Measurements from ENCODE around the gene CHERP.

The CHERP gene

DNA sequence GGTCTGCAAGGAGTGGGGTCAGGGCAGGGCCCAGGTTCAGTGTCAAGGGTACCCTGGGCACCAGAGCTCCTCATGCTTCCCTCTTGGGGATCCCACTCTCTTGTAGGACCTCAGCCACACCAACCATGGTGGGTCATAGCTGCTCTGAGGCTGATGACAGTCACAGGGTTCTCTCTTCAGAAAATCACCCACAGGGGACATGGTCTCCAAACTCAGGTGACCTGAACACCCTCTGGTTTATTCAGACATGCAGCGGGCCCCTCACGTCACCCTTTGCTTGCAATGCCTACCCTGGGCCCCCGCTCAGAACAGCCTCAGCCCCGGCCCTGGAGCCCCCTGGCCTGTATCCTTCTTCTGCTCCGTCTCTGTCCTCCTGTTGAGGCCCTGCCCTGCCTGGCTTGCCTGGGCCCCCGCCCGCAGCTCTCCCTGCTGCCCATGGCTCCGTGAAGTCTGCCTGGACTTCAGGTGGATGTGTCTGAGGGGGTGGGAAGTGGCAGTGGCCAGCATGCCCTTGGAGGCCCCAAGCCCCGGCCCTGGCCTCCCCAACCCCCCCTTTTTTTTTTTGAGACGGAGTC lies 20.4 kb downstream of the CHERP start:
- Histone ChIP-seq H3K9ac (no peak overlapping the region), H3K27ac (no peak overlapping the region), H4K20me1 (peaks cover 0 to 100% (median 99%) of the 10 kb centered on the region in 11 experiments; a peak in 20 of 22 replicates), H3K36me3 (peaks cover 97 to 100% (median 100%) of the 10 kb centered on the region in 11 experiments), H3K9me3 (replicated peaks in 1 of 11) (no peaks in the 10 kb centered on the region), H3K27me3 (no peaks in the 10 kb centered on the region), H3K4me2 (no peak overlapping the region), H3K4me3 (no peak overlapping the region), H3K4me1 (no peaks in the 10 kb centered on the region)
- TF ChIP-seq Cebpa-rat (IDR thresholded peaks at IDR 0.05) = no peak

DNA sequence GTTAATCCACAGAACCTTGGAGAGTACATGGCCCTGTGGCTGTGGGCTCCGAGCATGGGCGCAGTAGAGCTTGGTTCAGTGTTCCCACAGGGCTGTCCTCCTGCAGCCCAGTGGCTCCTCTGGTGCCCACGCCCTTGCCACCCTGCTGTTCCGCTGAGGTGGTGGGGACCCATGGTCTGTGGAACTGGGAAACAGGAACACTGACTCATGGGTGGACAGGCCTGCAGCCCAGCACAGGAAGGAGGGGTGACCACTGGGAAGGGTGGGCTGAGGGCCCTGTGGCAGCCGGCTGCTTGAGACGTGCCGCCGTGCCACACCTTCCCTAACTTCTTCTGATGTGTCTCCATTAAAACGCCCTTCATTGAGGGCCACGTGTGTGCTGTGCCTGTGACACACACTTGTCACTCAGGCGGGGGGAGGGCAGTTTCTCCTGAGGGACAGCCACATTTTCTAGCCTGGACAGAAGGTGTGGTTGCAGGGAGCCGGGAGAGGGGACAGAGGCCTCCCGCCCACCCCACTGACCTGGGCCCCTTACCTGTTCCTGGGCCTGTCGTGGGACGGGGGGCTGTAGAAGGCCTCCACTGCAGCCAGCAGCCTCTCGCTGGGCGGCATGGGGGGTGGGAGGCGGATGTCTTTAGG lies 21.1 kb downstream of the CHERP start:
- Histone ChIP-seq H3K27ac (no peak overlapping the region), H3K4me3 (no peak overlapping the region), H3K9me3 (replicated peaks in 1 of 11) (no peaks in the 10 kb centered on the region), H3K27me3 (no peaks in the 10 kb centered on the region), H3K4me2 (no peak overlapping the region), H3K4me1 (no peaks in the 10 kb centered on the region), H3K36me3 (peaks cover 95 to 100% (median 100%) of the 10 kb centered on the region in 11 experiments), H3K9ac (no peak overlapping the region), H4K20me1 (peaks cover 0 to 100% (median 98%) of the 10 kb centered on the region in 11 experiments; a peak in 20 of 22 replicates)
- no peak for TF ChIP-seq Cebpa-rat (IDR thresholded peaks at IDR 0.05)

DNA sequence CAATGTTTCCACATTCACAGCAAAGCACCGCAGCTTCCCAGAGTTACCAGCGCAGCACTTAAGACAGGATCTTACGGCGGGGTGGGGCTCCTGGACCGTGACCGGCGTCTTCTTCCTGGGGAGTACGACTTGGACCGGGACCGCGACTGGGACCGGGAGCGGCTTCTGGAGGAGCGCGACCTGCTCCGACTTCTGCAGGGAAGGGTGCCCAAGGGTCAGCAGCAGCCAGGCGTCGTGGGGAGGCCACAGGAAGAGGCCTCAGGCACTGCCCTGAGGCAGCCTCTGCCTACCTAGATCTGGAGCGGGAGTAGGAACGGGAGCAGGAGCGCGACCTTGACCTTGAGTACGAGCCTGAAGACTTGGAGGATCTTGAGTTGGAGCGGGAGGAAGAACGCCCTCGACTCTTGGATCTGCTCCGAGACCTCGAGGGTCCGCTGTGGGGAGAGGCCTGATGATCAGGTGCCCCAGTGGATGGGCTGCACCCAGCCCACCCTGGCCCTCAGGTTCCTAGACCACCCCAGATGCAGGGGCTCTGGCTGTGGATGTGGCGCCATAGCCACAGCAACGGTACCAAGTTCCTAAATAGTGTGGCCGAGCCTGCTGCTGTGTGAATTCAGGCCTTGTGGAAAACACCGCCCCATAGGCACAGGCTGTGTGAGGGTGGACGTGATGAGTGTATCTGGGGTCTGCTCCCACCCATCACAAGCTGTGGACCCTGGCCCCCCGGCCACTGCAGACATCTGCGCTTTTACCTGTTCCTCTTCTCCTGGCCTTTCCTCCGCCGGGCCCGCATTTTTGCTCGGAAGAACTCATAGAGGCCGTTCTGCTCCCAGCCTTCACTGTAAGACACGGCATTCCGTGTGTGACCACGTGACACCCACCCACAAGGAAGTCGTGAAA lies 21.9 kb downstream of the CHERP start:
- Histone ChIP-seq H3K4me2 (no peak overlapping the region), H3K27me3 (no peaks in the 10 kb centered on the region), H3K36me3 (peaks cover 87 to 100% (median 93%) of the 10 kb centered on the region in 11 experiments), H4K20me1 (peaks cover 0 to 100% (median 95%) of the 10 kb centered on the region in 11 experiments; a peak in 20 of 22 replicates), H3K9me3 (replicated peaks in 1 of 11) (no peaks in the 10 kb centered on the region), H3K4me3 (no peak overlapping the region), H3K4me1 (no peaks in the 10 kb centered on the region), H3K9ac (no peak overlapping the region), H3K27ac (no peak overlapping the region)
- no peak for TF ChIP-seq Cebpa-rat (IDR thresholded peaks at IDR 0.05)

DNA sequence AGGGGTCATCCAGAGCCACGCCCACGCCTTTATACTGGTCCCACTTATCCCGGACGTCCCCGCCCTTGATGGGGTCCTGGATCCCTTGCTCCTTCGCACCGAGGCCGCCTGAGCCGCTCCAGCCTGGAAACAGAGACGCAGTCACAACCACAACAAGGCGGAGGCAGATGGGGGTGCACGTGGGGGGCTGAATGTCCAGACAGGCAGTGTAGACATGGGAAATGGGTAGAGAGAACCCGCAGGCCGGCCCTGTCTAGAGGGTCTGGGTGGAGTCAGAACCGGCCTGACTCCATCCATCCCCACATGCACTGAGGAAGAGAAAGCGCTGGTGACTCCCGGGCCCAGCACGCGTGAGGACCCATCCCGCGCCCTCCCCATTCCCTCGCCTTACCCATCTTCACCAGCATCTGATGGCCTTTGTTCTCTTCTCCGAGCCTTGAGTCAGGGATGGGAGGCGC lies 23.0 kb downstream of the CHERP start:
- Histone ChIP-seq H3K9ac (no peak overlapping the region), H3K4me1 (peaks cover 0 to 6% (median 0%) of the 10 kb centered on the region in 10 experiments; a peak in 1 of 20 replicates), H3K27me3 (no peaks in the 10 kb centered on the region), H4K20me1 (peaks cover 0 to 100% (median 85%) of the 10 kb centered on the region in 11 experiments; a peak in 20 of 22 replicates), H3K9me3 (replicated peaks in 1 of 11) (no peaks in the 10 kb centered on the region), H3K27ac (no peak overlapping the region), H3K4me2 (no peak overlapping the region), H3K36me3 (peaks cover 76 to 100% (median 88%) of the 10 kb centered on the region in 11 experiments), H3K4me3 (no peak overlapping the region)
- no peak for TF ChIP-seq Cebpa-rat (IDR thresholded peaks at IDR 0.05)

DNA sequence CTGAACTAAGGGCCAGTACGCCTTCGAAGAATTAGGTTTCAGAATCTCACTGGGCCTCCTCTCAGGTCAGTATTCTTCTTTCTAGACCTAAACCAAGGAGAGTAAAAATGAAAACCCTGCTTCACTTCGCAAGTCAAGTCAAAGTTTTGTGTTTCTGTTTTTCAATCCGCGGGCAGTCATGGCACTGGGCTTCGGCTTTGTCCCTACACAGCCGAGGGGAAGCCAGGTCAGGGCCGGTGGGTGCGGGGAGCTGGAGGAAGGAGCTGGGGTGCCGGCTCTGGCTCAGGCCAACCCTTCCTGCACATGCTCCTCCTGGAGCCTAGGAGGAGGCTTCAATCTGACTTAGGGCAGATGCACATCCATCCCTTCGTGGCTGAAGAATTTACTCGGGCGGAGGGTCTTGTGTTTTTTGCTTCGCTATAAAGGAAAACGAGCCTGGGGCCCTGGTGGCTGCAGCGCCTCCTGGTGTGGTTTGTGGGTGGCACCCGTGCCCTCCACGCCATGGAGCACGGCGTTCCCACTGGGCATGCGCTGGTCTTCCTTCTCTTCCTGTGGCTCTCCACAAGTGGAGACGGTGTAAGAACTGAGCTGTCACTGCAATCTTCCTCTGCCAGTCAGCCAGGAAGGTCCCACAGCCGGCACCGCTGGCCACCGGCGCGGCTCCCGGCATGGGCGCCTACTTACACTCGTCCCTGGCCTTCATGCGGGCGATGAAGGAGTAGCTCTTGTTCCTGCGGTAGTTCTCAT lies 23.6 kb downstream of the CHERP start:
- no peak for TF ChIP-seq Cebpa-rat (IDR thresholded peaks at IDR 0.05)
- Histone ChIP-seq H3K27ac (no peak overlapping the region), H3K4me2 (no peak overlapping the region), H3K4me1 (peaks cover 0 to 6% (median 0%) of the 10 kb centered on the region in 10 experiments; a peak in 1 of 20 replicates), H3K9ac (no peak overlapping the region), H3K4me3 (no peak overlapping the region), H3K36me3 (peaks cover 70 to 94% (median 82%) of the 10 kb centered on the region in 11 experiments), H3K9me3 (replicated peaks in 1 of 11) (no peaks in the 10 kb centered on the region), H4K20me1 (peaks cover 0 to 97% (median 80%) of the 10 kb centered on the region in 11 experiments; a peak in 20 of 22 replicates), H3K27me3 (no peaks in the 10 kb centered on the region)

DNA sequence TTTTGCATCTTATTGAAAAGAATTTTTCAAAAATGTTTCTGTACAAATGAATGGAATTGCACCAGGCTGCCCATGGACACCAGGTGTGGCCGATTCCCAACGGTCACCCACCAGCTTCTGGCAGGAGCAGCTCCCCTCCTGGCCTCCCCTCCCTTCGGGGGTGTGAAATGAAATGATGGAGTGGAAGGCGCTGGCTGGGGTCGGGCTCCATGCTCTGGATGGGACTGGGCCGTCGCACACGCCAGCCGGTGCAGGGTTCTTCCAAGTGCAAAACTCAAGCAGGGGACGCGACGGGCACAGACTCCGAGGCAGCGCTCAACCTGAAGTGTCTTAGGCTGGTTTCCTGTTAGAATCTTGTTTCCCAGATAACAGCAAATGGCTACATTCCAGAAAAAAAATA lies 24.2 kb downstream of the CHERP start:
- Histone ChIP-seq H3K4me3 (no peak overlapping the region), H3K36me3 (peaks cover 65 to 90% (median 77%) of the 10 kb centered on the region in 11 experiments), H3K9me3 (replicated peaks in 1 of 11) (no peaks in the 10 kb centered on the region), H3K27ac (no peak overlapping the region), H3K4me2 (no peak overlapping the region), H3K9ac (no peak overlapping the region), H3K27me3 (no peaks in the 10 kb centered on the region), H4K20me1 (peaks cover 0 to 91% (median 74%) of the 10 kb centered on the region in 11 experiments; a peak in 20 of 22 replicates), H3K4me1 (peaks cover 0 to 6% (median 0%) of the 10 kb centered on the region in 10 experiments; a peak in 1 of 20 replicates)
- TF ChIP-seq Cebpa-rat (IDR thresholded peaks at IDR 0.05) = no peak

DNA sequence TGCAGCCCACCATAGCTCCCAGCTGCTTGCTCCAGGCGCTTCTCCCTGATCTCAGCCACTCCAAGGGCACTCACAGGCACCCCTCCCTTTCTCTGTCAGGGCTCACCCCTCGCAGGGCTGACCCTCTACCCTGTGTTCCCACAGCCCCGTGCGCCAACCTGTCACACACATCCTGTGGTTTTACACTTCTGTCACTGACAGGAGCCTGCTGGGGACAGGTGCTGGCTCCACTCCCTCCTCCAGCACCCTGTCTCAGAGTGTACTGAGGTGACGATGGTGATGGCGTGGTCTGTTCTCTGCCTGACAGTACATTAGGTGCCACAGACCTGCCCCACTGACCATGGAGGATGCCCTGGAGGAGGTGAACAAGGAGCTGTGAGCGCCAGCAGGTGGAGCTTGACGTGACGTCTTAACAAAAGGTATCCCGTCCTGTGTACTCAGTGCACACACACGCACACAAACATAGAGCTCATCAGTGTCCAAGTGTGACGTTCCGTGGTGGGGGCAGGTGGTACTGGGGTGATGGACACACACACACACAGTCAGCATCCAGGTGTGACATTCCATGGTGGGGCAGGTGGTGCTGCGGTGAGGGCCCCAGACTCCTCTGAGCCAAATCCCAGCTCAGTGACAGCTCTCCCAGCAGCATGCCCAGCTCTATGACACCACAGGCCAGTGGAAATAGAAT lies 25.2 kb downstream of the CHERP start:
- H3K27me3 ChIP-seq = no peaks in the 10 kb centered on the region
- peaks cover 60 to 90% (median 72%) of the 10 kb centered on the region in 11 experiments for H3K36me3 ChIP-seq
- no peak overlapping the region; a peak in 1 of 22 replicates for H3K9ac ChIP-seq
- H3K27ac ChIP-seq = no peak overlapping the region
- no peaks in the 10 kb centered on the region for H3K9me3 ChIP-seq (replicated peaks in 1 of 11)
- no peak overlapping the region for H3K4me2 ChIP-seq
- H4K20me1 ChIP-seq = peaks cover 0 to 81% (median 65%) of the 10 kb centered on the region in 11 experiments; a peak in 20 of 22 replicates
- peaks cover 0 to 6% (median 0%) of the 10 kb centered on the region in 10 experiments; a peak in 1 of 20 replicates for H3K4me1 ChIP-seq
- H3K4me3 ChIP-seq = no peak overlapping the region
- no peak for TF ChIP-seq Cebpa-rat (IDR thresholded peaks at IDR 0.05)

DNA sequence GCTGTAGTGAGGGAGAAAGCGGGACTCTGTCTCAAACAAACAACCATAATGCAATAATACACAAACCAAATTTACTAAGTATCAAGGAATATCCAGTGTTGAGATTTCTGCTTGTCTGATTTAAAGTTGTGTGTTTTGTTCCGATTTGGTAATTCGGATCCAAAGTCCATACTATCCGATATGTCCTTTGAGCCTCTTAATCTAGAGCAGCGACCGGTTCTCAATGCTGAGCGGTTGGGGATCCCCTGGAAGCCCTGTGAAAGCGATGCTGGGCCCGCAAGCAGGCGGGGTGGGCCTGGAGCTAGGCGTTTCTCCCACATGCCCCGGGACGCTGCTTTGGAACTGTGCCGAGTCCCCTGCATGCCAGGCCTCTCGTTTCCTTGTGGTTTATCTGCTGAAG lies 25.9 kb downstream of the CHERP start:
- H3K4me1 ChIP-seq = peaks cover 0 to 6% (median 0%) of the 10 kb centered on the region in 10 experiments; a peak in 1 of 20 replicates
- no peaks in the 10 kb centered on the region for H3K27me3 ChIP-seq
- peaks cover 55 to 90% (median 66%) of the 10 kb centered on the region in 11 experiments for H3K36me3 ChIP-seq
- peaks cover 0 to 74% (median 58%) of the 10 kb centered on the region in 11 experiments; a peak in 20 of 22 replicates for H4K20me1 ChIP-seq
- H3K4me3 ChIP-seq = no peak overlapping the region
- no peak overlapping the region for H3K27ac ChIP-seq
- H3K9ac ChIP-seq = no peak overlapping the region; a peak in 1 of 22 replicates
- H3K9me3 ChIP-seq (replicated peaks in 1 of 11) = no peaks in the 10 kb centered on the region
- no peak overlapping the region for H3K4me2 ChIP-seq
- no peak for TF ChIP-seq Cebpa-rat (IDR thresholded peaks at IDR 0.05)
